Fibroblast of skin of right quadriceps (primary cell): ENCODE data around the gene GKN2.

ENCODE experiments used
- DNase-seq: peaks from one replicate; pipeline ENCODE4 v3.0.0-alpha.2; 2013

GKN2 gene, protein sequence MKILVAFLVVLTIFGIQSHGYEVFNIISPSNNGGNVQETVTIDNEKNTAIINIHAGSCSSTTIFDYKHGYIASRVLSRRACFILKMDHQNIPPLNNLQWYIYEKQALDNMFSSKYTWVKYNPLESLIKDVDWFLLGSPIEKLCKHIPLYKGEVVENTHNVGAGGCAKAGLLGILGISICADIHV

DNA sequence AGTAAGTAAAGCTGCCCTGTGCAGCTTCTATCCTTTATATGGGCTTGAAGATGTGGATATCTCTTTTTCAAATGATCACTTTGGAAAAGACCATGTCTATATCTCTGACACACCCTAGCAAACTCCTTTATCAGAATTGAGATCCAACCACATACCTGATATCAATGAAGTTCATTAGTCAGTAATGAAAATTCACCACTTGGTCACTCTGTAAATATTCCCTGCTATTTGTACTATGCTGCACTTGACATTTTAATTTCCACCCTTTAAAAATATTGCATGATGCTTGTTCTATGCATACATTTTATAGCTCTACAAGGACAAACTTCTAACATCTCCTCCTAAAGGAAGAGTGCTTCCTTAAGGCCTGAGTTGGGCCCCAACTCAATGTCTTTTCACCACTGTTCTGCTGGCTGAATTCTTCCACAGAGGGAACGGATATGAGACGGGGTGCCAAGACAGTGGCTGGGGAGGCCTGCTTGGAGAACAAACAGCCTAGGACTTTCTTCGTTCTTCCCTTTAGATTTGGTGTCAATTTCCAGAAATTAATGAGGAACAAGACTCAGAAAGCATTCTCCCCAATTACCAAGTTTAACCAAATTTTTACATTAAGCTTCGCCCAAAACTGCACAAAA lies at the start of gene GKN2:
Gene GKN2 (minus strand): TSS at position 7 of the 635 bp plus-strand sequence. CDS start 32 bp downstream, outside the sequence.
- DNase-seq, result no peak

DNA sequence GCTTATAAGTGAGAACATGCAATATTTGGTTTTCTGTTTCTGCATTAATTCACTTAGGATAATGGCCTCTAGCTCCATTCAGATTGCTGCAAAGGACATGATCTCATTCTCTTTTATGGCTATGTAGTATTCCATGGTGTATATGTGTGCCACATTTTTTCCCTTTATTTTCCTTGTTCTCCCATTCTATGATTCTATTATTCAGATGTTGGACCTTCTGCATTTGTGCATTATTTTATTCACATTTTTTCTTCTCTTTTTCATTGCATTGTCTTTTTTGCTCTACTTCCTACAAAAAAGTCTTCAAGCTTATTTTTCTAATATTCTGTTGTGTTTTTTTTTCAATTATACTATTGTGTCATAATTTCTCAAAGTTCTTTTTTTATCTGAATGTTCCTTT lies 49.2 kb upstream of the GKN2 start:
- no peak for DNase-seq

GRCh38 chr2:68997401-68997800 lies 44.7 kb upstream of the GKN2 start:
- DNase-seq, result no peak

DNA sequence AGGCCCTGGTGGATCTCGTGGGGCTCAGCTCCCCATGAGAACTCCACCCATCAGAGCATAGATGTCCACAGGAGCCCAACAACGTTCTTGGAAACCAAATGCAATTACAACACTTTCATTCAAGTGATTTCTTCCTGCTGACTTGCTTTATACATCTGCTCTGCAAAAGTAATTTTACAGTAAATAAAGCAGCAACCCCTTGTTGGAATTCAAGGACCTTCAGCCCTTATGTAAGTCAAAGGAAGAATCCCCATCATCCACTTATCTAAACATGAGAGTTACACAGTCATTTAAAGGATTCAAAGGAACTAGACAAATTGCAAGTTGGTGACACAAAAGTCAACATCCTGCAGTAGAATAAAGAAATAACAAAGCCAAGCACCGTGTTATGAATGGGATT lies 43.2 kb upstream of the GKN2 start:
- DNase-seq, result no peak

GRCh38 chr2:68994864-68995263 lies 42.2 kb upstream of the GKN2 start:
- DNase-seq, result peak; percentile 76

GRCh38 chr2:68993660-68994059 lies 41.0 kb upstream of the GKN2 start:
- no peak for DNase-seq

DNA sequence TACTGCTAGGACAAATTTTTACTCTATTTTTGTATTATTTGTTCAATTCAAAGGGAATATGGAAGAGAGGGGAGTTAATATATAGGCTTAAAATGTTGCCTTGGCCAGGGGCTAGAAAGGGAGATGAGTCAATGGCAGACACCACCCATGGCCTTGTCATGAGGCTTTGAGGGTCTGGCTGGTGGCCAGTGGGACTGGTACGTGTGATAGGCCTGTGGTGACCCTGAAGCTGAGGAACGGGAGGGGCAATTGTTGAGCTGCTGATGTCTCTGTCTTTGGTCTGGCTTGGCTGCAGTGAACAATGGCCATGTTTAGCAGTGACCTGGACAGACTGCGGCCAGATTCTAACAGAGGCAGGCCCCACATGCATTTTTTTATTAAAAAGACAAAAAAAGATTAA lies 40.2 kb upstream of the GKN2 start:
- DNase-seq, result no peak

- no peak for DNase-seq
Measured at GRCh38 chr2:68992341-68992740, 39.6 kb upstream of the GKN2 start.

DNA sequence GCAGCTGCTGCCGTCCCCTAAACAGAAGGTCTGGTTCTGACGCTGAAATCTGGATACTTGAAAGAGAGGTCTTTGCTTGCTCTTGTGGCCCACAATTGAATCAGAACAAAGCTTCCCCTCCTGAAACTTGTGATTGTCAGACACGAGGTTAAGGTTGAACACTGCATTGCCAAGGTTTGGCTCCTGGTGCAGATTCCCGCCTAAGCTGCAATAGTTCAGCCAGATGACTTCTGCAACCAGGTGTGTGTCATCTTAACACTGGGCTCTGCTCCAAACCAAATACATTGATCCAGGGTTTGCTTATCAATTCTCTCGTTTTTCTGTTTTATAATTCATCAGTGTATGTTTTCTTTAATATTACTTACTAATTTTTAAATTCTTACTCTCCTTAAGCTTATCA lies 36.3 kb upstream of the GKN2 start:
- DNase-seq, result no peak

- DNase-seq, result no peak
Measured at GRCh38 chr2:68987021-68987503, 34.4 kb upstream of the GKN2 start.

DNA sequence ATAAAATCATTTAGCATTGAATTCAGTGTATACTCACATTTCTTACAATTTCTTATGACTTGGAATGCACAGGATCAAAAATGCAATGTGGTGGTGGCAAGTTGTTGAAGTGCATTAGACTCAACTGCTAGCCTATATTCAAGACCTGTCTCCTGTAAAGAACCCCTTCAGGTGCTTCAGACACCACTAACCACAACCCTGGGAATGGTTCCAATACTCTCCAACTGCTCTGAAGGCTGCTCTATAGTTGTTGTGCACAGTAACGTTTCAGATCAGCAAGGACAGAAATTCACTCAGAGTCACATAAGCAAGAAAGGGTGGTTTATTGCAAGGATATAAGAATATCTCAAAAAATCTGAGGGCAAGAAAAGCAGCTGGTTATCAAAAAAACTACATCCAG lies 28.3 kb upstream of the GKN2 start:
- DNase-seq, result no peak

DNA sequence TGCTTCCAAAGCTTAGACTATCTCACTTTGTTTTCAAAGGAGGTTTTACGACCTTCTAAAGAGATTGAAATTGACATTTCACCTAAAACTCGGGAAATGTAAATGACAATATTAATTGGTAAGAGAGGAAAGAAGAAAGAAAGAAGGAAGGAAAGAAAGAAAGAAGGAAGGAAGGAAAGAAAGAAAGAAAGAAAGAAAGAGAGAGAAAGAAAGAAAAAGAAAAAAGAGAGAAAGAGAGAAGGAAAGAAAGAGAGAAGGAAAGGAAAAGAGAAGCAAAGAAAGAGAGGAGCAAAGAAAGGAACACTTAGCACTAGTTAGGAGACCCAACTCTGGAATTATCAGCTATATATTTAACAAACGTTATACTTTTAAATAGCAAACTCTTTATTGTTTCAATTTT lies 25.4 kb upstream of the GKN2 start:
- DNase-seq, result no peak

DNA sequence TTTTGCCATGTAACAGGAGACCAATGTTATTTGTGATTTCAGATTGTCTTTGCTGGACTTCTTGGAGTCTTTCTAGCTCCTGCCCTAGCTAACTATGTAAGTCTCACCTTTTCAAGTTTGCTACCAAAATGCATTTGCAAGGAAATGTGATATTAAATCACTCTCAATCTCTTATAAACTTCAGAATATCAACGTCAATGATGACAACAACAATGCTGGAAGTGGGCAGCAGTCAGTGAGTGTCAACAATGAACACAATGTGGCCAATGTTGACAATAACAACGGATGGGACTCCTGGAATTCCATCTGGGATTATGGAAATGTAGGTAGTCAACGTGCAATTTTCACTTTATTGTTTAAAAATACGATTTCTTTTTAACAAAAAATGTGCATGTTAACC lies 24.8 kb upstream of the GKN2 start:
- no peak for DNase-seq

DNA sequence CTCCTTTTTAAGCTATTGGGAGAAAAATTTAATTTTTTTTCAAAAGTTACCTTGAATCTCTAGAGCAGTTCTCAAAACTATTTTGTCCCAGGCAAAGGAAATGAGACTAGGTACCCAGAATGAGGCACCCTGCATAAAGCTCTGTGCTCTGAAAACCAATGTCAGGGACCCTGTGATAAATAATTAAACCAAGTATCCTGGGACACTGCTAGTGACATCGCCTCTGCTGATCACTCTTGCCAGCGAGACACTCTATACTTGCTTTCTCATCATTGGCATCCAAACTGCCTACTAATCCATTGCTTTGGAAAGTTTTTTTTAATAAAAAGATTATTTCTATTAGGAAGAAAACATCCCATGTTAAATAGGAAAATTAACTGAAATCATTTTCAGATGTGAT lies 23.2 kb upstream of the GKN2 start:
- no peak for DNase-seq

DNA sequence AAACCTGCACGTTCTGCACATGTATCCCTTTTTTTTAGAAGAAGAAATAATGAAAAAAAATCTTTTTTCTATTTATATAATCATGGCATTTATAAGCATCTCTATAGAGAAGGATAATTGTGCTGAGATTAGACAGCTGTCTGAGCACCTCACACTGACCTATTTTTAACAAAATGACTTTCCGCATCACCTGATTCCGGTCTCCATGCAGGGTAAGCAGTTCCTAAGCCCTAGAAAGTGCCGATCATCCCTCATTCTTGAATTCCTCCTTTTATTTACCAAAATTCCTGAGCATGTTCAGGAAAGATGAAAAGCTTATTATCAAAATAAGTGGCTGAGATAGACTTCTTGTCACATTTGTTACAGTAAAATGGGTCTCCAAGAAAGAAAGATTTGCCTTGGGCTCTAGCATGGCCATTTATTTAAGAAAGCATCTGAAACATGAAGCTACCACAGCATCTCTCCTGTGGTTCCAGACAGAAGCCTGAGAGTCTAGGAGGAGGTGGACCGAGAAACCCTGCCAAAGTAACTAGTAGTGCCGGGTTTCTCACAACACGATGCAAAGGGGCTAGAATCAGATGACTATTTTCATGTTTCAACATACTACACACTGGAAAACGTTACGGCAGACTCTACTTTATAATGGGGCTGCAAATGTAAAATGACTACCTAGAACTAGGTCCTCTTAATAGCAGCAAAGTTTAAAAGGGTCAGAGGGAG lies 22.4 kb upstream of the GKN2 start:
- no peak for DNase-seq

- DNase-seq, result peak; percentile 49
Measured at GRCh38 chr2:68974251-68974650, 21.6 kb upstream of the GKN2 start, which contains the start of gene GKN1. GKN1 (plus strand) TSS chr2:68974636; CDS start chr2:68974678, 42 bp downstream.

DNA sequence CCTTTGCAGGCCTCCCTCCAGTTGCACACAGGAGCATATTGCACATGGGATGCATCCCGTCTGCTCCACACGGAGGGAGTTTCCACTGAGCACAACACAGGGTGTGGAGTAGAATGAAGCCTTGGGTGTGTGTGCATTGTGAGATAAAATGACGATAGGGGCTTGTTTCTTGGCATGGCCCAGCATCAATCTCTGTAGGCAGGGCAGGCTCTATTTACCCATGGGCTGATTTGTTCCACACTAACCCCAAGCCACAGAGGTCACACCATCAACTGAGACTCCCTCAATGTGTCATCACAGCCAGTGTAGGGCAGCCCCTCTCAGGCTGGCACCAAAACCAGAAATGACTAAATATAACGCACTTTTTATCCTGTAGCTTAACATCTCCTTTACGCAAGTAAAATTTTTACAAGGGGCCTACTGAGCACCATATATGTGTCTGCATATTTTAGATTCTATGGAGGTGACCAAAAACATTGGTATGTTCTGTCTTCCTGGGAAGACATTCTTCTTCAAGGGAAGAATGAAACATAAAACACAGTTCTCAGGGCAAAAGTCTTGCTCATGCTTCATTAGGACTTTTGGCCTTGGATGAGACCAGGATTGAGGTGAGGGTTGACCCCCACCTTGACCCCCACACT lies 19.0 kb upstream of the GKN2 start:
- DNase-seq, result peak; percentile 97

DNA sequence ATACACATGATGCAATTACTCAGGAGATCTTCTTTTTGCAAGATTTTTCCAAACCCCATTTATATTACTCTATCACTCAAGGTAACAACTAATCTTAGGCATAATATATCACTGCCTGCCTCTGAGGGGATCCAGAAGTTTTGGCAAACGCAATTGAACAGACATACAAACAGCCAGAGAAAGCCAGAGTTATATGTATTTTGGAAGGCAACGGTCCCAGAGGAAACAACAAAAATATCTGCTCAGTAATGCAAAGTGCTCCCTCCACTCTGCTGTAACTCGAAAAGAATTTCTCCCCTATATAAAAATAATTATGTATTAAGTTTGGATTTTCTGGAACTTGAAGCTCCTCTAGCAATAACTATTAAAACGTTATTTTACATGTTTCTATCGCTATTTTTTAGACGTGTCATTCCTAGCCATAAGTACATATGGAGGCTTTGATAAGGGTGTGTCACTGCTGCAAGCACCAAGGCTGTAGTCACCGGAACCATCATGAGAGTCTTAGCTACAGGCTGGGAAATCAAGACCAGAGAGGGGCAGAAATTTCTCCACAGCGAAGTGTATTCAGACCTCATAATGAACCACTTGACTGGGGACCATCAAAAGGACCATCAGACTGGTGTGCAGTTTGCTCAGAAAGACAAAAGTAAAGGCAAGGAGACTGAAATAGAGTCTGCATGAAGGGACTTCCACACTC lies 18.0 kb upstream of the GKN2 start:
- DNase-seq, result peak; percentile 54

GRCh38 chr2:68969736-68970490 lies 17.2 kb upstream of the GKN2 start:
- DNase-seq, result no peak

DNA sequence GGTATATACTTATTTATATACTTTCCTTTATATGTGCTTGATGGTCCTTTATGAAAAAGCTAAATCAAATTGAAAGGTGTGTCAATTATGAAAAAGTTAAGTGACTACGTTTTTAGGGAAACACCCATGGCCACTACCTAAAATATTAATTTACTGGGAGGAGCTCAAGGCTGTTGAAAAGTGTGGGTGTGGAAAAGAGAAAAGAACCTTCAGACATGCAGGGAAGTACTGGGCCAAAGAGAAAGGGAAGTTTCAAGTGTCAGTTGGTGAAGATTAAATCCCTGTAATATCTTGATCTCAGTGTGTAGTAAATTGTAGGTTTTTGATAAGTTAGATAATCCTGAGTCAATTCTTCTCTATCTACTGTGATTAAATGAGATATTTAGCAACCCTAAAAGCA lies 15.5 kb upstream of the GKN2 start:
- no peak for DNase-seq

DNA sequence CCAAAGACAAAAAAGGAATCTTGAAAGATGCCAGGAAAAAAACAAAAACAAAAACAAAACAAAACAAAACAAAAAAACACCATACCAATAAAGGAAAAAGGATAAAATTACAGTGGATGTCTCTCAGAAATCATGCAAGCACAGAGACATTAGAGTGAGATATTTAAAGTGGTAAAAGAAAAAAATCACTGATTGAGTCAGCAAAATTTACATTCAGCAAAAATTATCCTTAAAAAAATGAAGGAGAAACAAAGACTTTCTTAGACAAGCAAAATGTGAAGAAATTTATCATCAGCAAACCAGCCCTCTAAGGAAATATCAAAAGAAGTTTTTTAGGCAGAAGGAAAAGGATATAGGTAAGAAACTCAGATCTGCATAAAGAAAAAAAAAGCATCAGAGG lies 11.6 kb upstream of the GKN2 start:
- DNase-seq, result no peak

DNA sequence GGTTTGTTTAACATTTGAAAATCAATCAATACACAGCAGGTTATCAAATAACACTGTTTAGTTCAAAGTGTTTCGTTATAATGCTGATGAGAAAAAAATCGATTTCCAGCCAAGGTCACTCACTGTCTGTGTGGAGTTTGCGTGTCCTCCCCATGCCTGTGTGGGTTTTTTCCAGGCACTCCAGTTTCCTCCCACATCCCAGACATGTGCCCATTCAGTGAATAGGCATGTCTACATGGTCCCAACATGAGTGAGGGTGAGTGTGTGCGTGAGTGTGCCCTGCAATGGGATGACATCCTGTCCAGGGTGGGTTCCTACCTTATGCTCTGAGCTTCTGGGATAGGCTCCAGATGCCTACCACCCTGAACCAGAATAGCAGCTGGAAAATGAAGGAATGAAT lies 8.7 kb upstream of the GKN2 start:
- DNase-seq, result no peak
